T follicular helper cell (primary cell): ENCODE measurements around the gene VWA3A.
"Not testable (repeated sequence)": the region's sequence is repeated elsewhere in the genome, so short reads cannot be mapped to it uniquely, and the experiment has no call there.

Experiments used
- DNase-seq: peaks from one replicate; pipeline ENCODE4 v3.0.0-alpha.2; 2020; ENCODE audit warnings: low read depth

VWA3A gene

GRCh38 chr16:22139008-22139407 is 46.7 kb downstream of the VWA3A start:
- DNase-seq, result no peak

- no peak for DNase-seq
Measured at GRCh38 chr16:22139732-22140131, 47.4 kb downstream of the VWA3A start.

- no peak for DNase-seq
Measured at GRCh38 chr16:22141767-22142166, 49.4 kb downstream of the VWA3A start.

DNA sequence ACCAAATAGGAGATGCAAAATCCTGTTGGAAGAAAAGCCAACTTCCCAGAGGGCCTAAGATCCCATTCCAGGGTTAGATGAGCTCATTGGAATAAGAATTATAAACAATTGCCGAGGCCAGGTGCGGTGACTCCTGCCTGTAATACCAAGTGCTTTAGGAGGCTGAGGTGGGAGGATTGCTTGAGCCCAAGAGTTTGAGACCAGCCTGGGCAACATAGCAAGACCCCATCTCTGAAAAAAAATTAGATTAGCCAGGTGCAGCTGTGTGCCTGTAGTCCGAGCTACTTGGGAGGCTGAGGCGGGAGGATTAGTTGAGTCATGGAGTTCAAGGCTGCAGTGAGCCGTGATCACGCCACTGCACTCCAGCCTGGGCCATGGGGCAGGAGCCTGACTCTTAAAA is 52.2 kb downstream of the VWA3A start:
- no peak for DNase-seq

GRCh38 chr16:22147853-22148252 is 55.5 kb downstream of the VWA3A start:
- DNase-seq, result no peak

GRCh38 chr16:22151246-22151998 is 59.1 kb downstream of the VWA3A start:
- no peak for DNase-seq

DNA sequence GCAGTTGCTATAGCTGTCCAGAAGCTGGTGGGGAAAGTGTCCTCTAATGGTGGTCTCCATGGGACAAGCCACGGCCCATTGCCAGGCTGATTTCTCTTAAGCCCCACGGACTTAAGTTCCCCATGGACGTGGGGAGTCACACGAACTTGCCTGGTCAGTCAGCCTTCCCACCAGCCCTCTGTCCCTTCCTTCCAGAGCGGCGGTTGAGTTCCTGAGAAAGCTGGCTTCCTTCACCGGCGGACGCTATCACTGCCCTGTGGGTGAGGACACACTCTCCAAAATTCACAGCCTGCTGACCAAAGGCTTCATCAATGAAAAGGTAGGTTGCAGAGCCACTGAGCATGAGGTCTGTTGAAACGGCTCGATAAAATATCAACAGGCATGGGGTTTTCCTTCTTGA is 60.0 kb downstream of the VWA3A start:
- DNase-seq, result no peak

DNA sequence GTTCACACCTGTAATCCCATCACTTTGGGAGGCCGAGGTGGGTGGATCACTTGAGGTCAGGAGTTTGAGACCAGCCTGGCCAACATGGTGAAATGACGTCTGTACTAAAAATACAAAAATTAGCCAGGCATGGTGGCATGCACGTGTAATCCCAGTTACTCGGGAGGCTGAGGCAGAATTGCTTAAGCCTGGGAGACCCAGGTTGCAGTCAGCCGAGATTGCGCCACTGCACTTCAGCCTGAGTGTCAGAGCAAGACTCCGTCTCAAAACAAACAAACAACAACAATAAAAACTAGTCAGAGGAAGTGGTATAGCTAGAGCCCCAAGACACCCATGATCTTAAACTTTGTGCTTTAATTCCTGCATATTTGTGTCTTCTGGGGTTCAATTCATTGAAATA is 60.7 kb downstream of the VWA3A start:
- not testable (repeated sequence) for DNase-seq

GRCh38 chr16:22161401-22161800 is 69.1 kb downstream of the VWA3A start:
- no peak for DNase-seq

- peak; percentile 37 for DNase-seq
Measured at GRCh38 chr16:22161999-22162655, 69.8 kb downstream of the VWA3A start, which contains the start of gene SDR42E2. Gene SDR42E2 (plus strand): TSS chr16:22162506. CDS start chr16:22165583, 3,077 bp downstream.

- DNase-seq, result no peak
Measured at GRCh38 chr16:22162656-22163009, 70.3 kb downstream of the VWA3A start.

DNA sequence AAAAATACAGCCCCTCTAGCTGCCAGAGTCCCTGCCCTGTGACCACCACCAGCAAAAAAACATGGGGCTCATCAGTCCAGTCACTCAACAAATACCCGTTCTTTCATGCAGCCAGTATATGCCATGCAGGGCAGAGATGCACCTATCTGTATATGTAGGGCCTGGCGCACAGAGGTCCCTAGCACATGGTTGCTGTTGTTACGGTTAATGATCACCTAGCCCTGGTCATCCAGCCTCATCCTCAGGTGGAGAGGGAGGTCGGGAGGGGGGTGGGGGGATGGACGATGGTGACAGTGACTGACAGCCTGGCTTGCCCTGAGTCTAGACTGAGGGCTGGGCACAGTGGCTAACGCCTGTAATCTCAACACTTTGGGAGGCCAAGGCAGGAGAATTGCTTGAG is 71.5 kb downstream of the VWA3A start:
- no peak for DNase-seq

DNA sequence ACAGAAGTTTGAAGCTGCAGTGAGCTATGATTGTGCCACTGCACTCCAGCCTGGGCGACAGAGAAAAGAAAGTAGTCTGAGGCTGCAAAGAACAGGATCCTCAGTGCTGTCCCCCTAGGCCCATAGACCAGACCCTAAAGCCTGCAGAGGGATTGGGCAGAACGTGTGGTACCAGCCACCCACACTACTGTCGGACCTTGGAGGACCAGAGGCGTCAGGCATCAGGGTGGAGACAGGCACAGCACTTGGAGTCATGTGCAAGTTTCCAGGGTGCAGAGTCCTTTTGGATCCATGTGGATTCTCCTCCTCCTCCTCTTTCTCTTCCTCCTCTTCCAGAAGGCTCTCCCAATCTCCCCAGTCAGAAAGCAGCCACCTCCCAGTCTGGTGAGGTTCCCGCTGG is 72.1 kb downstream of the VWA3A start:
- DNase-seq, result no peak

DNA sequence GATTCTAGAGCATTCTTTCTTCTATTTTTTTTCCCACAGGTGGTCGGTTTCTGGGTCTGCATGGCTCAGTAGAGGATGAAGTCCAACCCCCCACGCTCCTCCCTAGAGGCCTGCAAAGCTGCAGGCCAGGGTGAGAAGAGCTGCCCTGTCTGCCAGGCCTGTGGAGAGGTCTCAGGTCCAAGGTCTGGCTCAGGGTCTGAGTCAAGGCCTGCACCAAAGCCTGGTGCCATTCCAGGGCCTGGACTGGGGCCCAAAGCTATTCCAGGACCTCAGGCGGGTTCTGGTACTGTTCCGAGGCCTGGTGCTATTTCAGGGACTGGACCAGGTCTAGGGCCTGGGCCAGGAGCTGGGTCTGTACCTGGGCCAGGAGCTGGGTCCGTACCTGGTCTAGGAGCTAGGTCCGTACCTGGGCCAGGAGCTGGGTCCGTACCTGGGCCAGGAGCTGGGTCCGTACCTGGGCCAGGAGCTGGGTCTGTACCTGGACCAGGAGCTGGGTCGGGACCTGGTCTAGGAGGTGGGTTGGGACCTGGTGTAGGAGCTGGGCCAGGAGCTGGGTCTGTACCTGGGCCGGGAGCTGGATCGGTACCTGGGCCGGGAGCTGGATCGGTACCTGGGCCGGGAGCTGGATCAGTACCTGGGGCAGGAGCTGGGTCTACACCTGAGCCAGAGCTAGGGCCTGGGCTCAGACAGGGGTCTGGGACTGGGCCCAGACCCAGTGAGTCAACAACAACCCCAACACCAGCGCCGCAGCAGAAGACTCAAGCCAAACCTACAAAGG is 73.4 kb downstream of the VWA3A start:
- no peak for DNase-seq

- DNase-seq, result no peak
Measured at GRCh38 chr16:22171953-22172352, 79.6 kb downstream of the VWA3A start.

DNA sequence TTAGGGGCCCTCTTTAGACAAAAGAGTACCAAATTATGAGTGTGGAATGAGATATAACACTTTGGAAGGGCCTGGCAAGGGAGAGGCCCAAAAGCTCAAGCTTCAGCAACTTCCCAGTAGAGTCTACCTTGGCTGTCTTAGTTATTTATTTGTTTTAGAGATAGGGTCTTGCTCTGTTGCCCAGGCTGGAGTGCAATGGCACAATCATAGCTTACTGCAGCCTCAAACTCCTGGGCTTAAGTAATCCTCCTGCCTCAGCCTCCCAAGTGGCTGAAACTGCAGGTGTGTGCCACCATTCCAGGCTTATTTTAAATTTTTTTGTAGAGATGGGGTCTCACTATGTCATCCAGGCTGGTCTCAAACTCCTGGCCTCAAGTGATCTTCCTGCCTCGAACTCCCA is 80.3 kb downstream of the VWA3A start:
- not testable (repeated sequence) for DNase-seq

- DNase-seq, result no peak
Measured at GRCh38 chr16:22174642-22175041, 82.3 kb downstream of the VWA3A start.

- DNase-seq, result no peak
Measured at GRCh38 chr16:22177968-22178930, 85.9 kb downstream of the VWA3A start.

- no peak for DNase-seq
Measured at GRCh38 chr16:22181426-22181825, 89.1 kb downstream of the VWA3A start.

DNA sequence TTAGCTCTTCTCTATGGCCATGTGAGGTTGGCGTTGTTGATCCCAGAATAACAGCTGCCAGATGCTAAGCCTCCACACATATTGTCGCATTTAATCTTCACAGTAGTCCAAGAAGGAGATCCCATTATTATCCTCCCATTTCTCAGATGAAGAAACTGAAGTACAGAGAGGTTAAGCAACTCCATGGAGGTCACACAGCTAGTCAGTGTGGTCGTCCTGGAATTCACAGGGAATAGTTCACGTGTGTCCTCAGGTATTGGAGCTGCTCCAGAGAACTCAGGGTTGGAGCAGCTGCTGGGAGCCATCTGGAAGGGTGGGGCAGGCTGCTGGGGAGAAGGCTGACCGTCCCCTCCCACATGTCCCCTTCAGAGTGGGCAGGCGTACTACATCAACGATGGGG is 89.5 kb downstream of the VWA3A start:
- no peak for DNase-seq

GRCh38 chr16:22183335-22183734 is 91.0 kb downstream of the VWA3A start:
- DNase-seq, result no peak
